OCI-LY1 (cell line): ENCODE measurements around the gene SERPINB12.
A peak's percentile ranks its signal among the peaks of the same experiment; 100 is the strongest.

ENCODE experiments used
- H2AFZ ChIP-seq: fragments of 200-600 bp; sonication (generic), shearing (Covaris generic); 2 replicates; pipeline ENCODE4 v1.6.0; 2014; ENCODE audit warnings: antibody characterized with exemption, mild to moderate bottlenecking, low read length
- H3F3A ChIP-seq: fragments of 200-600 bp; sonication (generic), shearing (Covaris generic); 2 replicates; pipeline ENCODE4 v1.6.0; 2014; ENCODE audit warnings: mild to moderate bottlenecking, antibody characterized with exemption, low read length, moderate library complexity; ENCODE audit not compliant: insufficient read depth
- H3K27ac ChIP-seq: fragments of 200-600 bp; sonication (generic); 2 replicates; pipeline ENCODE4 v1.5.1; 2014; ENCODE audit warnings: low read length, mixed run types, mild to moderate bottlenecking, low read depth; ENCODE audit not compliant: poor library complexity, severe bottlenecking
- H3K27me3 ChIP-seq: fragments of 200-600 bp; sonication (generic); 2 replicates; pipeline ENCODE4 v1.6.0; 2014; ENCODE audit warnings: antibody characterized with exemption, mild to moderate bottlenecking, low read length, moderate library complexity; ENCODE audit not compliant: insufficient read depth
- H3K36me3 ChIP-seq: fragments of 200-600 bp; sonication (generic); 2 replicates; pipeline ENCODE4 v1.6.1; 2014; ENCODE audit warnings: mild to moderate bottlenecking, antibody characterized with exemption, low read length, moderate library complexity, mixed read lengths; ENCODE audit not compliant: insufficient read depth
- H3K4me1 ChIP-seq: fragments of 200-600 bp; sonication (generic); 2 replicates; pipeline ENCODE4 v1.5.1; 2014; ENCODE audit warnings: mild to moderate bottlenecking, low read length, moderate library complexity; ENCODE audit not compliant: insufficient read depth, severe bottlenecking
- H3K4me2 ChIP-seq: fragments of 200-600 bp; sonication (generic), shearing (Covaris generic); 2 replicates; pipeline ENCODE4 v1.6.1; 2014; ENCODE audit warnings: low read length
- H3K4me3 ChIP-seq: fragments of 200-600 bp; sonication (generic); 2 replicates; pipeline ENCODE4 v1.5.1; 2014; ENCODE audit warnings: low read length, low read depth, mild to moderate bottlenecking, mixed read lengths; ENCODE audit not compliant: poor library complexity, severe bottlenecking
- H3K79me2 ChIP-seq: fragments of 200-600 bp; shearing (Covaris generic); 2 replicates; pipeline ENCODE4 v1.6.1; 2016; ENCODE audit warnings: mixed run types, low read length, mixed read lengths; ENCODE audit not compliant: insufficient read depth
- H3K9ac ChIP-seq: fragments of 200-600 bp; sonication (generic), shearing (Covaris generic); 2 replicates; pipeline ENCODE4 v1.6.1; 2014; ENCODE audit warnings: mild to moderate bottlenecking, low read length, mixed read lengths
- H3K9me2 ChIP-seq: fragments of 200-600 bp; sonication (generic), shearing (Covaris generic); 2 replicates; pipeline ENCODE4 v1.6.1; 2014; ENCODE audit warnings: low read depth, mild to moderate bottlenecking, low read length, mixed read lengths
- H3K9me3 ChIP-seq: fragments of 200-600 bp; shearing (Covaris generic); 2 replicates; pipeline ENCODE4 v1.6.1; 2014; ENCODE audit warnings: low read length, mixed read lengths
- H4K20me1 ChIP-seq: fragments of 200-600 bp; sonication (generic), shearing (Covaris generic); 2 replicates; pipeline ENCODE4 v1.6.0; 2016; ENCODE audit warnings: mild to moderate bottlenecking, low read length; ENCODE audit not compliant: insufficient read depth
- CTCF ChIP-seq: fragments of 200-600 bp; sonication (generic), shearing (Covaris generic); IDR thresholded peaks from 2 replicates; pipeline ENCODE4 v1.5.1; 2017; ENCODE audit warnings: mild to moderate bottlenecking, antibody characterized with exemption, low read length, moderate library complexity, mixed read lengths
- EZH2 ChIP-seq: fragments of 200-600 bp; sonication (generic), shearing (Covaris generic); IDR thresholded peaks from 2 replicates; pipeline ENCODE4 v1.8.0; 2017; ENCODE audit warnings: borderline replicate concordance, mixed run types, mild to moderate bottlenecking, antibody characterized with exemption, low read length, moderate library complexity, mixed read lengths

SERPINB12 gene

DNA sequence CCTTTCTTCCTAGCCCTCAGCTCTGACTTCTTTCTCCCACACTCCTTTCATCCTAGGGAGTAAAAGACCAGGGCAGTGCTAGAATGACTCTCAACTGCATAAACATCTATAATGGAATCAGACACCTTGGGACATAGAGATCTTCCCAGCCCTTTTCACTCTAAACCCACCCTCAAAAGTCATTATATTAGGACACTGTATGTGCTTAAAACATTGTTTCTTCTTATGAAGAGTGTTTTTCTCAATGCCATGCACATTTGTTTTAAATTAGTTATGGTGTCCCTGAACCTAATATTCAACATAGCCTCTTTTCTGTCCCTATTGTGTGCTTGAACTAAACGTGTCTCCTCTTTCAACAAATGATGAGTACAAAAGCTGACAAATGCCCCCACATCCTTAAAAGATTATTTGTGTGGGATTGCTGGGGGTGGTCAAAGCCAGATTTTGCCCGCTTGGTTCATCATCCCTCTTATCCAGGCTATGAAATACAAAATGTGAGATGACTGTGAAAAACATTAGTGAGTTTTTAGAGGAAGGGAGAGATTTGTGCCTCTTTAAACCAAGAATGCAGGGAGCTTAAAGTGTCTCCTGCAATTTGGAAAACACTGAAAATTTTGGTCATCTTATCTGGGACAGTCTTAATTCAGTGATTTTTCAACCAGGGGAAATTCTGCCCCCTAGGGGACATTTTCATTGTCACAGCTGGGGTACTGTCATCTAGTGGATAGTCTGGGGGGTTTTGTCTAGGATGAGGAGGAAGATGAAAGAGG is 36.4 kb upstream of the SERPINB12 start:
- Histone ChIP-seq H3K79me2 (no peaks in the 10 kb centered on the region), H3K9me2 (no peaks in the 10 kb centered on the region), H3F3A (no peaks in the 10 kb centered on the region; the same call in 1 of the 2 replicates), H3K36me3 (no peaks in the 10 kb centered on the region), H3K9me3 (no peaks in the 10 kb centered on the region), H3K27me3 (no peaks in the 10 kb centered on the region), H4K20me1 (no peaks in the 10 kb centered on the region), H3K4me3 (no peak overlapping the region), H2AFZ (no peak overlapping the region), H3K4me1 (no peaks in the 10 kb centered on the region), H3K4me2 (no peak overlapping the region), H3K27ac (no peak overlapping the region), H3K9ac (no peak overlapping the region)
- TF ChIP-seq EZH2 (no peak), CTCF (peak; percentile 77)

GRCh38 chr18:63506336-63506646 is 35.9 kb upstream of the SERPINB12 start:
- H3K4me3 ChIP-seq = no peak overlapping the region
- no peaks in the 10 kb centered on the region for H3K27me3 ChIP-seq
- no peaks in the 10 kb centered on the region for H3K4me1 ChIP-seq
- H2AFZ ChIP-seq = no peak overlapping the region
- H3K9ac ChIP-seq = no peak overlapping the region
- no peaks in the 10 kb centered on the region for H3K36me3 ChIP-seq
- TF ChIP-seq EZH2 (no peak), CTCF (no peak)
- no peaks in the 10 kb centered on the region for H4K20me1 ChIP-seq
- H3F3A ChIP-seq = no peaks in the 10 kb centered on the region; the same call in 1 of the 2 replicates
- H3K4me2 ChIP-seq = no peak overlapping the region
- H3K9me3 ChIP-seq = no peaks in the 10 kb centered on the region
- H3K9me2 ChIP-seq = no peaks in the 10 kb centered on the region
- no peak overlapping the region for H3K27ac ChIP-seq
- no peaks in the 10 kb centered on the region for H3K79me2 ChIP-seq

DNA sequence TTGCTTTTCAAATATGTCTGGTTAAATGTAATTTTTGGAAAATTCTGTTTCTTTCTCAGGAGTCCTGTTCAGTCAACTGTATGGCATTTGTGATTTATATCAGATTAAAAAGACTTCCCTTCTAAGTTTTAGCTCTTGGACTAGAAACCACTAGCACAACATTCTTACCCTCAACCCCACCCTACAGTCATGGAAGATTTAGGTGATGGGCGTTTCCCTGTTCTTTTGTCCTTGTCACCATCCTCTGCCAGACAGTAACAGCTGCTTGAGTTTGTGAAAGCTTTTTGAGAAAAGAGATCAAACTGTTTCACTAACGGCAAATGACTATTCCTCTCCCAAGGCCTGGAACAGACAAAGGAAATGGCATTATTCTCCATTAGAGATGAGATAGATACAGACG is 33.6 kb upstream of the SERPINB12 start:
- Histone ChIP-seq H3K27ac (no peak overlapping the region), H3K27me3 (no peaks in the 10 kb centered on the region), H2AFZ (no peak overlapping the region), H3K4me2 (no peak overlapping the region), H3K4me1 (no peaks in the 10 kb centered on the region), H3K9ac (no peak overlapping the region), H3K36me3 (no peaks in the 10 kb centered on the region), H4K20me1 (no peaks in the 10 kb centered on the region), H3F3A (no peaks in the 10 kb centered on the region; the same call in 1 of the 2 replicates), H3K9me3 (no peaks in the 10 kb centered on the region), H3K79me2 (no peaks in the 10 kb centered on the region), H3K9me2 (no peaks in the 10 kb centered on the region), H3K4me3 (no peak overlapping the region)
- no peak for TF ChIP-seq EZH2
- TF ChIP-seq CTCF = no peak
